HepG2 (cell line): Measurements from ENCODE around the gene ADGRG1. TPM values are rescaled to one million over a fixed set of nuclear protein-coding genes. Genes with fewer than 3 reads are reported as not detected.

Experiments used
- HNRNPL ChIP-seq: fragments of 200-400 bp; formaldehyde crosslinking; IDR thresholded peaks from 2 replicates; pipeline ENCODE4 v1.6.1; 2017; ENCODE audit warnings: mild to moderate bottlenecking, low read depth, low read length
- IRF2 ChIP-seq: IDR thresholded peaks from 2 replicates; pipeline ENCODE4 v1.6.1; 2018; ENCODE audit warnings: missing genetic modification reagents, missing compliant biosample characterization
- NFE2 ChIP-seq: sonication (generic); formaldehyde crosslinking; IDR thresholded peaks from 2 replicates; pipeline ENCODE4 v1.4.0; 2020; ENCODE audit warnings: missing genetic modification reagents
- ZNF263 ChIP-seq: sonication (generic); formaldehyde crosslinking; IDR thresholded peaks from 2 replicates; pipeline ENCODE4 v1.4.0; 2020; ENCODE audit warnings: missing genetic modification reagents
- ZNF607 ChIP-seq: sonication (generic); formaldehyde crosslinking; IDR thresholded peaks from 2 replicates; pipeline ENCODE4 v1.5.1; 2020; ENCODE audit warnings: missing genetic modification reagents, mild to moderate bottlenecking, borderline replicate concordance
- polyA plus RNA-seq, 8 experiments: library from polyadenylated mRNA; depleted of rRNA in 3 of 8; stranded (reverse) in 7 of 8; unstranded in 1 of 8; fragments of >200 nt; fragmentation: Illumina TruSeq in 4 of 8; extraction: Trizol in 4 of 8; gene quantifications; 2 replicates each; pipeline versions ENCODE4 v1.2.1 to v1.2.3, GENCODE V29; 2011 to 2016; ENCODE audit warnings: low read depth in 4 of 8, missing spikeins in 1 of 8, mixed read lengths in 1 of 8; ENCODE audit not compliant: insufficient read depth in 1 of 8
- total RNA-seq, 5 experiments: library from RNA; depleted of rRNA; stranded (reverse); fragments of >200 nt; fragmentation: Illumina TruSeq; extraction: Trizol; gene quantifications; 2 replicates each; pipeline ENCODE4 v1.2.3, GENCODE V29; 2016; ENCODE audit warnings: low read depth in 1 of 5
- TF ChIP-seq, protein P1 (sequence below): sonication (generic); formaldehyde crosslinking; IDR thresholded peaks from 2 replicates; pipeline ENCODE4 v1.9.0; 2022; ENCODE audit warnings: missing genetic modification reagents, mild to moderate bottlenecking, borderline replicate concordance
- TF ChIP-seq, protein P2 (sequence below): sonication (generic); formaldehyde crosslinking; IDR thresholded peaks from 2 replicates; pipeline ENCODE4 v1.5.0; 2020; ENCODE audit warnings: mild to moderate bottlenecking, missing genetic modification reagents, moderate library complexity
- TF ChIP-seq, protein P3 (sequence below): fragments of 450-650 bp; IDR thresholded peaks from 2 replicates; pipeline ENCODE4 v1.6.1; 2016

Gene ADGRG1
- total and polyA plus RNA-seq, 2 of the 13 experiments (the other 11 are each of a cell fraction or from before 2014, with no cell fraction given) = 2.7 to 5.9 TPM

DNA sequence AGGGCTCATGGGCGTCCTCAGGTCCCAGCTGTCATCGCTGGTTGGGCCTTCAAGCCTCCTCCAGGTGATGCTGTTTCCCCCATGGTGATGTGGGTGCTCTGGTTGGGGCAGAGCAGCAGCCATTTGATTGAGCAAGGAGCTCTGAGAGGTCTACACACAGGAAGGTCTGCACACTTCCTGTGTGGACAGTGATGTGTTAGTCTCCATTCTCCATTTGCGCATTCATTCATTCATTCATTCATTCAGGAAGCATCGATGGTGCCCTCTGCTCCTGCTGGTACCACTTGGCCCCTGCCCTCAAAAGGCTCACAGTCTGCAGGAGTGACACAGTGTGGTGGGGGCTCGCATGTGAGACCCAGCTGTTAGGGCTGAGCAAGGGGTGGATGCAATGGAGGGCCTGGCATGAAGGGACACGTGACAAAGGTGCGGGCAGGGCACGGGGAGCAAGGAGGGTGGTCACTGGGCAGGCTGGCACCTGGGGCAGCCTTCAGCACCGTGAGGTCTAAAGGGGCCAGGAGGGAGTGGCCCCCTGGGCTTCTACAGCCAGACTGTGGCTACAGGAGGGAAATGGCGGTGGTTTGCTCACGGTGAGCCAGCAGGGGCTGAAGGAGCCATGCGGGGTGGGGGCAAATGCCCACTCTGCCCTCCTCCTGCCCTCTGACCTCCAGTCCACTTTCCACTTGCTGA, 41.2 kb downstream of the ADGRG1 start (continued):
- TF ChIP-seq NFE2 (CRISPR knock-in tag) = no peak
- TF ChIP-seq IRF2 (CRISPR knock-in tag) = no peak
- peak; percentile 84; the same call in 1 of the 2 replicates for TF ChIP-seq HNRNPL
- TF ChIP-seq ZNF263 (CRISPR knock-in tag) = no peak
- TF ChIP-seq, protein P1, sequence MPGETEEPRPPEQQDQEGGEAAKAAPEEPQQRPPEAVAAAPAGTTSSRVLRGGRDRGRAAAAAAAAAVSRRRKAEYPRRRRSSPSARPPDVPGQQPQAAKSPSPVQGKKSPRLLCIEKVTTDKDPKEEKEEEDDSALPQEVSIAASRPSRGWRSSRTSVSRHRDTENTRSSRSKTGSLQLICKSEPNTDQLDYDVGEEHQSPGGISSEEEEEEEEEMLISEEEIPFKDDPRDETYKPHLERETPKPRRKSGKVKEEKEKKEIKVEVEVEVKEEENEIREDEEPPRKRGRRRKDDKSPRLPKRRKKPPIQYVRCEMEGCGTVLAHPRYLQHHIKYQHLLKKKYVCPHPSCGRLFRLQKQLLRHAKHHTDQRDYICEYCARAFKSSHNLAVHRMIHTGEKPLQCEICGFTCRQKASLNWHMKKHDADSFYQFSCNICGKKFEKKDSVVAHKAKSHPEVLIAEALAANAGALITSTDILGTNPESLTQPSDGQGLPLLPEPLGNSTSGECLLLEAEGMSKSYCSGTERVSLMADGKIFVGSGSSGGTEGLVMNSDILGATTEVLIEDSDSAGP (CRISPR knock-in tag) = 0 out of 2 replicates have a peak, but pooled peaks have one; percentile 11
- TF ChIP-seq, protein P2, sequence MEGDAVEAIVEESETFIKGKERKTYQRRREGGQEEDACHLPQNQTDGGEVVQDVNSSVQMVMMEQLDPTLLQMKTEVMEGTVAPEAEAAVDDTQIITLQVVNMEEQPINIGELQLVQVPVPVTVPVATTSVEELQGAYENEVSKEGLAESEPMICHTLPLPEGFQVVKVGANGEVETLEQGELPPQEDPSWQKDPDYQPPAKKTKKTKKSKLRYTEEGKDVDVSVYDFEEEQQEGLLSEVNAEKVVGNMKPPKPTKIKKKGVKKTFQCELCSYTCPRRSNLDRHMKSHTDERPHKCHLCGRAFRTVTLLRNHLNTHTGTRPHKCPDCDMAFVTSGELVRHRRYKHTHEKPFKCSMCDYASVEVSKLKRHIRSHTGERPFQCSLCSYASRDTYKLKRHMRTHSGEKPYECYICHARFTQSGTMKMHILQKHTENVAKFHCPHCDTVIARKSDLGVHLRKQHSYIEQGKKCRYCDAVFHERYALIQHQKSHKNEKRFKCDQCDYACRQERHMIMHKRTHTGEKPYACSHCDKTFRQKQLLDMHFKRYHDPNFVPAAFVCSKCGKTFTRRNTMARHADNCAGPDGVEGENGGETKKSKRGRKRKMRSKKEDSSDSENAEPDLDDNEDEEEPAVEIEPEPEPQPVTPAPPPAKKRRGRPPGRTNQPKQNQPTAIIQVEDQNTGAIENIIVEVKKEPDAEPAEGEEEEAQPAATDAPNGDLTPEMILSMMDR (CRISPR knock-in tag) = peak; percentile 45
- TF ChIP-seq, protein P3, sequence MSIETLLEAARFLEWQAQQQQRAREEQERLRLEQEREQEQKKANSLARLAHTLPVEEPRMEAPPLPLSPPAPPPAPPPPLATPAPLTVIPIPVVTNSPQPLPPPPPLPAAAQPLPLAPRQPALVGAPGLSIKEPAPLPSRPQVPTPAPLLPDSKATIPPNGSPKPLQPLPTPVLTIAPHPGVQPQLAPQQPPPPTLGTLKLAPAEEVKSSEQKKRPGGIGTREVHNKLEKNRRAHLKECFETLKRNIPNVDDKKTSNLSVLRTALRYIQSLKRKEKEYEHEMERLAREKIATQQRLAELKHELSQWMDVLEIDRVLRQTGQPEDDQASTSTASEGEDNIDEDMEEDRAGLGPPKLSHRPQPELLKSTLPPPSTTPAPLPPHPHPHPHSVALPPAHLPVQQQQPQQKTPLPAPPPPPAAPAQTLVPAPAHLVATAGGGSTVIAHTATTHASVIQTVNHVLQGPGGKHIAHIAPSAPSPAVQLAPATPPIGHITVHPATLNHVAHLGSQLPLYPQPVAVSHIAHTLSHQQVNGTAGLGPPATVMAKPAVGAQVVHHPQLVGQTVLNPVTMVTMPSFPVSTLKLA = no peak
- no peak for TF ChIP-seq ZNF607
